IPS-18c (cell line): Measurements from ENCODE around the gene COX10.

Experiments used
- H3K4me3 ChIP-seq: 2 replicates; pipeline ENCODE4 v1.7.0; 2013; ENCODE audit warnings: low read depth, mild to moderate bottlenecking, low read length, moderate library complexity; ENCODE audit not compliant: insufficient read depth
- H3K9me3 ChIP-seq: one replicate; pipeline ENCODE4 v1.6.1; 2013; ENCODE audit warnings: mild to moderate bottlenecking, low read length, moderate library complexity; ENCODE audit not compliant: control insufficient read depth, insufficient read depth

COX10 gene

GRCh38 chr17:14245629-14246028, 176.3 kb downstream of the COX10 start:
- Histone ChIP-seq H3K4me3 (no peak overlapping the region), H3K9me3 (no peaks in the 10 kb centered on the region)
